K562 (cell line): ENCODE measurements around the gene CUL9. TPM values are rescaled to one million over a fixed set of nuclear protein-coding genes. Genes with fewer than 3 reads are reported as not detected.
A peak's percentile ranks its signal among the peaks of the same experiment; 100 is the strongest.

Source experiments
- CHD4 ChIP-seq: fragments of 200-600 bp; sonication (generic); IDR thresholded peaks from 3 replicates; pipeline ENCODE4 v1.6.1; 2012; ENCODE audit warnings: low read depth, mild to moderate bottlenecking, mixed read lengths, low read length, inconsistent platforms; ENCODE audit not compliant: insufficient read depth, insufficient replicate concordance, poor library complexity, severe bottlenecking
- ELF1 ChIP-seq: fragments of 200-800 bp; sonication (Bioruptor generic); IDR thresholded peaks from 2 replicates; pipeline ENCODE4 v1.6.1; 2016; ENCODE audit warnings: missing genetic modification characterization, missing compliant biosample characterization
- ESRRB ChIP-seq: fragments of 250-450 bp; sonication (Bioruptor Pico); IDR thresholded peaks from 2 replicates; pipeline ENCODE4 v1.5.0; 2020; ENCODE audit warnings: mild to moderate bottlenecking, moderate library complexity, borderline replicate concordance
- ETS1 ChIP-seq: conservative IDR thresholded peaks from 2 replicates; pipeline ENCODE4 v1.6.1; 2011; ENCODE audit warnings: low read depth, mild to moderate bottlenecking, low read length; ENCODE audit not compliant: control insufficient read depth
- GATAD2A ChIP-seq: fragments of 450-650 bp; IDR thresholded peaks from 2 replicates; pipeline ENCODE4 v1.6.1; 2017
- HNRNPLL ChIP-seq: fragments of 200-400 bp; formaldehyde crosslinking; IDR thresholded peaks from 2 replicates; pipeline ENCODE4 v1.6.1; 2017; ENCODE audit warnings: low read length, low read depth, mild to moderate bottlenecking; ENCODE audit not compliant: poor library complexity, severe bottlenecking
- HNRNPUL1 ChIP-seq: fragments of 200-400 bp; formaldehyde crosslinking; IDR thresholded peaks from 2 replicates; pipeline ENCODE4 v1.6.1; 2017; ENCODE audit warnings: low read length
- ID3 ChIP-seq, 2 experiments: fragments of 250-450 bp in 1 of 2; fragments of 450-650 bp in 1 of 2; sonication (Bioruptor Pico) in 1 of 2; IDR thresholded peaks; 2 replicates each; pipeline versions ENCODE4 v1.6.1 to v1.8.0; 2016 to 2021; ENCODE audit warnings: mild to moderate bottlenecking in 2 of 2, moderate library complexity in 2 of 2, missing compliant biosample characterization in 1 of 2, missing genetic modification characterization in 1 of 2
- KLF6 ChIP-seq: fragments of 250-450 bp; sonication (Bioruptor Pico); IDR thresholded peaks from 2 replicates; pipeline ENCODE4 v1.4.0; 2020; ENCODE audit warnings: mild to moderate bottlenecking, moderate library complexity, borderline replicate concordance
- LARP7 ChIP-seq: fragments of 450-650 bp; IDR thresholded peaks from 2 replicates; pipeline ENCODE4 v1.6.1; 2016
- MXD1 ChIP-seq: fragments of 250-450 bp; sonication (Bioruptor Pico); IDR thresholded peaks from 2 replicates; pipeline ENCODE4 v1.8.0; 2021; ENCODE audit warnings: borderline replicate concordance, mild to moderate bottlenecking, moderate library complexity; ENCODE audit not compliant: poor library complexity, severe bottlenecking
- SREBF1 ChIP-seq: fragments of 150-350 bp; IDR thresholded peaks from 2 replicates; pipeline ENCODE4 v1.6.1; 2014; ENCODE audit warnings: antibody characterized with exemption, low read depth, low read length, borderline replicate concordance
- TAF7 ChIP-seq: fragments of 450-650 bp; IDR thresholded peaks from 2 replicates; pipeline ENCODE4 v1.6.1; 2016; ENCODE audit warnings: missing genetic modification characterization, missing compliant biosample characterization
- ZBTB34 ChIP-seq: fragments of 250-450 bp; sonication (Bioruptor Pico); IDR thresholded peaks from 2 replicates; pipeline ENCODE4 v1.8.0; 2021; ENCODE audit warnings: mild to moderate bottlenecking, moderate library complexity
- ZNF140 ChIP-seq: fragments of 250-450 bp; sonication (Bioruptor Pico); IDR thresholded peaks from 2 replicates; pipeline ENCODE4 v1.8.0; 2021; ENCODE audit warnings: moderate library complexity, mild to moderate bottlenecking, inconsistent platforms
- ZNF280B ChIP-seq: fragments of 250-450 bp; sonication (Bioruptor Pico); IDR thresholded peaks from 2 replicates; pipeline ENCODE4 v1.5.1; 2021; ENCODE audit warnings: mild to moderate bottlenecking
- ZNF395 ChIP-seq: fragments of 200-800 bp; sonication (Bioruptor generic); IDR thresholded peaks from 2 replicates; pipeline ENCODE4 v1.6.1; 2017; ENCODE audit warnings: missing genetic modification characterization, missing compliant biosample characterization
- ZNF431 ChIP-seq: sonication (generic); formaldehyde crosslinking; IDR thresholded peaks from 2 replicates; pipeline ENCODE4 v1.8.0; 2022; ENCODE audit warnings: mild to moderate bottlenecking, missing genetic modification reagents
- ZNF561 ChIP-seq: fragments of 450-650 bp; formaldehyde crosslinking; conservative IDR thresholded peaks from 2 replicates; pipeline ENCODE4 v1.4.0; 2020; ENCODE audit warnings: mild to moderate bottlenecking, moderate library complexity
- ZNF589 ChIP-seq: fragments of 200-800 bp; sonication (Bioruptor generic); IDR thresholded peaks from 2 replicates; pipeline ENCODE4 v1.6.1; 2016; ENCODE audit warnings: low read depth, missing genetic modification characterization, missing compliant biosample characterization
- polyA plus RNA-seq, 8 experiments: library from polyadenylated mRNA; depleted of rRNA in 4 of 8; stranded (reverse) in 5 of 8; unstranded in 3 of 8; fragments of >200 nt; fragmentation: Nextera tagmentation in 2 of 8; fragmentation: Illumina TruSeq in 1 of 8; extraction: Ambion mirVana in 2 of 8; extraction: Trizol in 1 of 8; gene quantifications; 2 replicates each; pipeline versions ENCODE4 v1.2.1 to v1.2.3, GENCODE V29; 2011 to 2014; ENCODE audit warnings: inconsistent platforms in 1 of 8, missing spikeins in 1 of 8
- total RNA-seq, 7 experiments: library from RNA; depleted of rRNA in 6 of 7; stranded (reverse); fragments of >200 nt in 6 of 7; fragmentation: Illumina TruSeq in 2 of 7; extraction: Trizol in 2 of 7; gene quantifications; 2 replicates each; pipeline versions ENCODE4 v1.2.1 to v1.2.3, GENCODE V29; 2011 to 2021; ENCODE audit warnings: low replicate concordance in 1 of 7

Gene CUL9
- total and polyA plus RNA-seq, 9 of the 15 experiments (the other 6 are each of a cell fraction or from before 2014, with no cell fraction given): 0.50 to 20.7 (median 6.6) TPM

- TF ChIP-seq ZNF140 (CRISPR knock-in tag) (no peak), TAF7 (tag) (no peak), ZNF431 (peak; percentile 68), ZNF280B (CRISPR knock-in tag) (no peak), KLF6 (CRISPR knock-in tag) (no peak), CHD4 (peak; percentile 80), ETS1 (peak; percentile 71; the same call in 1 of the 2 replicates), LARP7 (no peak), ZNF561 (no peak), HNRNPLL (peak; percentile 61), ZNF589 (CRISPR knock-in tag) (no peak), ELF1 (tag) (no peak), ESRRB (CRISPR knock-in tag) (no peak), SREBF1 (peak; percentile 37; the same call in 1 of the 2 replicates), ZBTB34 (CRISPR knock-in tag) (no peak), ZNF395 (peak; percentile 76; the same call in 1 of the 2 replicates), GATAD2A (no peak), HNRNPUL1 (no peak), MXD1 (peak; percentile 33), ID3 (CRISPR knock-in tag; IDR thresholded peaks at IDR 0.05) (no peak), ID3 (tag; IDR thresholded peaks at IDR 0.05) (peak; percentile 83)
Observed at GRCh38 chr6:43170931-43171706, 10.9 kb upstream of the CUL9 start, which contains the start of gene SRF (continued).
